Measurements from ENCODE around the gene PROCR.

DNA sequence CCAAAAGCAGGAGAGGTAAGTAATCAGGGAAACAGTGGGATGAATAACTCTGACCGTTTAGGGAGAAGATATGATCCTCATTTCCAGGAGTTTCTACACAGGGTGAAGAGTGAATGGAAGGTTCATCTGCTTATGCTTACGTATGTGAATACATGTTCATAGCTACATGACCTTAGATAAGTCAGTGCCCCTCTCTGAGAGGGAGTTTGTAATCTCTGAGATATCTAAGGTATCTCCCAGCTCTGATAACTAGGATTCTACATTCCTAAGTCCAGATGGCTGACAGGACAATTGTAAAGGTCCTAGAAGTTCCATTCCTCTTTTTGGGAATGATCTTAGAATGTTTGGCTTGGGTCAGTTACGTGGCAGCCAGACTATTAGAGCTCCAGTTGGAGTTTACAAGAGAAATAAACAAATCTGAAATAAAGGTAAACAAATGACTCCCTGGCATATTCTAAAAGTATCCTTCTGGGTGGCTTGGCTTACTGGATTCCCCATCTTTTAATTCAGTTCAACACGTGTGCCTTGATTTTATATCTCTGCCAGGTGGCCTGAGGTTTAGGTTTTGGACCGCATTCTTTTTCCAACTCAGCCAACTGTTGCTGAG, 15.8 kb downstream of the PROCR start:
- TF ChIP-seq CTCF (IDR thresholded peaks at IDR 0.05): no peak
- no peak for TF ChIP-seq EP300 (IDR thresholded peaks at IDR 0.05; ENCODE audit: low read depth)
- no peak for TF ChIP-seq POLR2A (IDR thresholded peaks at IDR 0.05)
- no peak for TF ChIP-seq POLR2AphosphoS5 (IDR thresholded peaks at IDR 0.05)

Data from transverse colon (tissue), 4 donors.